GM23338 (cell line): ENCODE data around the gene KCNJ4. TPM values are rescaled to one million over a fixed set of nuclear protein-coding genes. Genes with fewer than 3 reads are reported as not detected.
A peak's percentile ranks its signal among the peaks of the same experiment; 100 is the strongest.

Experiments used
- ATAC-seq: fragments of 200-7000 bp; cut with Tn5 transposase; 3 replicates; pipeline ENCODE4 v1.9.1; 2020
- DNase-seq: peaks from one replicate; pipeline ENCODE4 v3.0.0-alpha.2; 2015; ENCODE audit warnings: low spot score
- H2AFZ ChIP-seq: fragments of 200-600 bp; sonication (generic); 2 replicates; pipeline ENCODE4 v1.8.0; 2016; ENCODE audit warnings: antibody characterized with exemption, mild to moderate bottlenecking, moderate library complexity
- H3F3A ChIP-seq: fragments of 200-600 bp; sonication (generic); replicated peaks from 2 replicates; pipeline ENCODE4 v1.8.0; 2017; ENCODE audit warnings: antibody characterized with exemption, mixed run types, low read depth
- H3K27ac ChIP-seq: fragments of 200-600 bp; sonication (generic); 2 replicates; pipeline ENCODE4 v1.6.1; 2016; ENCODE audit warnings: low read depth
- H3K27me3 ChIP-seq: fragments of 200-600 bp; sonication (generic); 2 replicates; pipeline ENCODE4 v1.8.0; 2016; ENCODE audit warnings: mild to moderate bottlenecking, mixed run types, moderate library complexity; ENCODE audit not compliant: insufficient read depth
- H3K36me3 ChIP-seq: fragments of 200-600 bp; sonication (generic); 2 replicates; pipeline ENCODE4 v1.8.0; 2016; ENCODE audit warnings: mild to moderate bottlenecking; ENCODE audit not compliant: insufficient read depth
- H3K4me1 ChIP-seq: fragments of 200-600 bp; sonication (generic); 2 replicates; pipeline ENCODE4 v1.8.0; 2016; ENCODE audit warnings: mild to moderate bottlenecking, moderate library complexity; ENCODE audit not compliant: insufficient read depth
- H3K4me2 ChIP-seq: fragments of 200-600 bp; sonication (generic); 2 replicates; pipeline ENCODE4 v1.7.1; 2017; ENCODE audit warnings: mixed run types
- H3K4me3 ChIP-seq: fragments of 200-600 bp; sonication (generic); 2 replicates; pipeline ENCODE4 v1.6.1; 2016; ENCODE audit warnings: mixed run types
- H3K79me2 ChIP-seq: fragments of 200-600 bp; sonication (generic); replicated peaks from 2 replicates; pipeline ENCODE4 v1.8.0; 2017; ENCODE audit warnings: mild to moderate bottlenecking; ENCODE audit not compliant: insufficient read depth
- H3K9me2 ChIP-seq: fragments of 200-600 bp; sonication (generic); 2 replicates; pipeline ENCODE4 v1.8.0; 2017; ENCODE audit not compliant: insufficient read depth
- H4K20me1 ChIP-seq: fragments of 200-600 bp; sonication (generic); replicated peaks from 2 replicates; pipeline ENCODE4 v1.8.0; 2017; ENCODE audit warnings: mild to moderate bottlenecking; ENCODE audit not compliant: insufficient read depth
- H3K27ac Mint-ChIP-seq: 2 replicates; pipeline ENCODE4 v1.8.0; 2020; ENCODE audit warnings: inconsistent platforms, mild to moderate bottlenecking, moderate library complexity, mixed read lengths
- H3K27me3 Mint-ChIP-seq: 3 replicates; pipeline ENCODE4 v1.8.0; 2022; ENCODE audit warnings: low read depth, mild to moderate bottlenecking, moderate library complexity, mixed read lengths, inconsistent platforms; ENCODE audit not compliant: insufficient read depth, poor library complexity
- H3K36me3 Mint-ChIP-seq: 3 replicates; pipeline ENCODE4 v1.8.0; 2021; ENCODE audit warnings: low read depth, mild to moderate bottlenecking, inconsistent platforms, moderate library complexity, mixed read lengths
- H3K4me1 Mint-ChIP-seq: 3 replicates; pipeline ENCODE4 v1.8.0; 2020; ENCODE audit warnings: mild to moderate bottlenecking, inconsistent platforms, mixed read lengths
- H3K4me3 Mint-ChIP-seq: 3 replicates; pipeline ENCODE4 v1.8.0; 2021; ENCODE audit warnings: moderate library complexity, mild to moderate bottlenecking, inconsistent platforms, mixed read lengths
- H3K9me3 Mint-ChIP-seq: 3 replicates; pipeline ENCODE4 v1.8.0; 2020; ENCODE audit warnings: moderate library complexity, mild to moderate bottlenecking, inconsistent platforms, mixed read lengths
- CREB1 ChIP-seq: fragments of 250-450 bp; sonication (Bioruptor Pico); IDR thresholded peaks from 2 replicates; pipeline ENCODE4 v1.5.0; 2020; ENCODE audit warnings: low read depth, mild to moderate bottlenecking, moderate library complexity
- CTCF ChIP-seq, 2 experiments: fragments of 200-600 bp in 1 of 2; sonication (generic) in 1 of 2; conservative IDR thresholded peaks; 2 replicates each; pipeline versions ENCODE4 v1.5.1 to v1.6.1; 2016 to 2017; ENCODE audit warnings: antibody characterized with exemption in 2 of 2, low read depth in 2 of 2, mild to moderate bottlenecking in 2 of 2, moderate library complexity in 1 of 2
- ETS1 ChIP-seq: IDR thresholded peaks from 2 replicates; pipeline ENCODE4 v1.6.1; 2016; ENCODE audit warnings: antibody characterized with exemption
- EZH2 ChIP-seq: fragments of 200-600 bp; sonication (generic); IDR thresholded peaks from one replicate; pipeline ENCODE4 v1.8.0; 2017; ENCODE audit warnings: antibody characterized with exemption, mild to moderate bottlenecking, low read depth; ENCODE audit not compliant: unreplicated experiment
- EZH2phosphoT487 ChIP-seq: fragments of 200-600 bp; sonication (generic); IDR thresholded peaks from one replicate; pipeline ENCODE4 v1.8.1; 2018; ENCODE audit warnings: antibody characterized with exemption; ENCODE audit not compliant: unreplicated experiment
- JUNB ChIP-seq: IDR thresholded peaks from one replicate; pipeline ENCODE4 v1.6.1; 2016; ENCODE audit warnings: antibody characterized with exemption; ENCODE audit not compliant: unreplicated experiment
- NANOG ChIP-seq: IDR thresholded peaks from 2 replicates; pipeline ENCODE4 v1.6.1; 2016; ENCODE audit warnings: antibody characterized with exemption, borderline replicate concordance
- POLR2AphosphoS5 ChIP-seq: IDR thresholded peaks from 2 replicates; pipeline ENCODE4 v1.6.1; 2016; ENCODE audit warnings: antibody characterized with exemption, low read depth
- ZNF114 ChIP-seq: fragments of 250-450 bp; sonication (Bioruptor Pico); IDR thresholded peaks from 2 replicates; pipeline ENCODE4 v1.5.0; 2020; ENCODE audit warnings: mild to moderate bottlenecking, moderate library complexity
- ZNF331 ChIP-seq: fragments of 250-450 bp; sonication (Bioruptor Pico); IDR thresholded peaks from 2 replicates; pipeline ENCODE4 v1.5.0; 2020; ENCODE audit warnings: low read depth, mild to moderate bottlenecking, moderate library complexity
- polyA plus RNA-seq: library from polyadenylated mRNA; unstranded; fragments of >200 nt; fragmentation: Nextera tagmentation; extraction: Ambion mirVana; gene quantifications from 2 replicates; pipeline ENCODE4 v1.2.1, GENCODE V29; 2016
- total RNA-seq: library from RNA; depleted of rRNA; stranded (reverse); fragments of >200 nt; shearing (Covaris generic); gene quantifications from 2 replicates; pipeline ENCODE4 v1.2.3, GENCODE V29; 2014
- TF ChIP-seq, protein P1 (sequence below): IDR thresholded peaks from one replicate; pipeline ENCODE4 v1.6.1; 2018; ENCODE audit warnings: antibody characterized with exemption; ENCODE audit not compliant: unreplicated experiment

KCNJ4 gene
- total and polyA plus RNA-seq, 2 experiments from 2014 or later, result 0.23 to 1.3 TPM

GRCh38 chr22:38426628-38427027 lies 28.4 kb downstream of the KCNJ4 start (continued):
- no peak for TF ChIP-seq CTCF (conservative IDR thresholded peaks at IDR 0.05; ENCODE audit: low read depth in 2 of 2)
- TF ChIP-seq EZH2phosphoT487, result no peak

- Histone ChIP-seq H3K36me3 (no peaks in the 10 kb centered on the region), H3K9me2 (no peaks in the 10 kb centered on the region), H3K4me2 (no peak overlapping the region), H3K79me2 (no peaks in the 10 kb centered on the region), H3K27me3 (no peaks in the 10 kb centered on the region), H3K4me1 (peaks cover 7% of the 10 kb centered on the region), H2AFZ (no peak overlapping the region), H4K20me1 (no peaks in the 10 kb centered on the region), H3K27ac (no peak overlapping the region), H3F3A (no peaks in the 10 kb centered on the region), H3K4me3 (no peak overlapping the region)
- Mint-ChIP-seq H3K27me3 (peaks cover 7% of the 10 kb centered on the region), H3K4me1 (peaks cover 23% of the 10 kb centered on the region), H3K9me3 (no peaks in the 10 kb centered on the region), H3K4me3 (no peak overlapping the region), H3K27ac (no peak overlapping the region), H3K36me3 (no peaks in the 10 kb centered on the region)
- ATAC-seq (no peak), DNase-seq (no peak)
- TF ChIP-seq EZH2, result no peak
- no peak for TF ChIP-seq JUNB
- TF ChIP-seq EZH2phosphoT487, result no peak
- no peak for TF ChIP-seq ETS1
These were observed 30.4 kb downstream of the KCNJ4 start for GRCh38 chr22:38424525-38425080.

GRCh38 chr22:38423512-38424503 lies 31.2 kb downstream of the KCNJ4 start:
- H3K27me3 ChIP-seq, result no peaks in the 10 kb centered on the region
- H3K36me3 ChIP-seq, result no peaks in the 10 kb centered on the region
- H3K4me1 Mint-ChIP-seq, result peaks cover 23% of the 10 kb centered on the region
- H3K27ac ChIP-seq, result no peak overlapping the region
- H3K27ac Mint-ChIP-seq, result no peak overlapping the region
- H3K79me2 ChIP-seq, result no peaks in the 10 kb centered on the region
- H3F3A ChIP-seq, result no peaks in the 10 kb centered on the region
- no peak overlapping the region for H3K4me3 Mint-ChIP-seq
- no peak overlapping the region for H3K4me2 ChIP-seq
- 0 out of 2 replicates have a peak overlapping the region, but pooled peaks have one; percentile 97 for H2AFZ ChIP-seq
- no peaks in the 10 kb centered on the region for H3K9me3 Mint-ChIP-seq
- H3K4me1 ChIP-seq, result peaks cover 7% of the 10 kb centered on the region
- no peak overlapping the region for H3K4me3 ChIP-seq
- ATAC-seq, result peak; percentile 12; the same call in 2 of the 3 replicates
- DNase-seq, result no peak
- H3K27me3 Mint-ChIP-seq, result peaks cover 7% of the 10 kb centered on the region
- H3K36me3 Mint-ChIP-seq, result no peaks in the 10 kb centered on the region
- no peaks in the 10 kb centered on the region for H3K9me2 ChIP-seq
- no peaks in the 10 kb centered on the region for H4K20me1 ChIP-seq
- no peak for TF ChIP-seq JUNB
- TF ChIP-seq CTCF (conservative IDR thresholded peaks at IDR 0.05; ENCODE audit: low read depth in 2 of 2), result no peak
- TF ChIP-seq EZH2phosphoT487, result no peak
- TF ChIP-seq POLR2AphosphoS5, result no peak
- TF ChIP-seq ZNF114 (CRISPR knock-in tag), result no peak
- no peak for TF ChIP-seq NANOG
- TF ChIP-seq EZH2, result no peak
- TF ChIP-seq, protein P1, sequence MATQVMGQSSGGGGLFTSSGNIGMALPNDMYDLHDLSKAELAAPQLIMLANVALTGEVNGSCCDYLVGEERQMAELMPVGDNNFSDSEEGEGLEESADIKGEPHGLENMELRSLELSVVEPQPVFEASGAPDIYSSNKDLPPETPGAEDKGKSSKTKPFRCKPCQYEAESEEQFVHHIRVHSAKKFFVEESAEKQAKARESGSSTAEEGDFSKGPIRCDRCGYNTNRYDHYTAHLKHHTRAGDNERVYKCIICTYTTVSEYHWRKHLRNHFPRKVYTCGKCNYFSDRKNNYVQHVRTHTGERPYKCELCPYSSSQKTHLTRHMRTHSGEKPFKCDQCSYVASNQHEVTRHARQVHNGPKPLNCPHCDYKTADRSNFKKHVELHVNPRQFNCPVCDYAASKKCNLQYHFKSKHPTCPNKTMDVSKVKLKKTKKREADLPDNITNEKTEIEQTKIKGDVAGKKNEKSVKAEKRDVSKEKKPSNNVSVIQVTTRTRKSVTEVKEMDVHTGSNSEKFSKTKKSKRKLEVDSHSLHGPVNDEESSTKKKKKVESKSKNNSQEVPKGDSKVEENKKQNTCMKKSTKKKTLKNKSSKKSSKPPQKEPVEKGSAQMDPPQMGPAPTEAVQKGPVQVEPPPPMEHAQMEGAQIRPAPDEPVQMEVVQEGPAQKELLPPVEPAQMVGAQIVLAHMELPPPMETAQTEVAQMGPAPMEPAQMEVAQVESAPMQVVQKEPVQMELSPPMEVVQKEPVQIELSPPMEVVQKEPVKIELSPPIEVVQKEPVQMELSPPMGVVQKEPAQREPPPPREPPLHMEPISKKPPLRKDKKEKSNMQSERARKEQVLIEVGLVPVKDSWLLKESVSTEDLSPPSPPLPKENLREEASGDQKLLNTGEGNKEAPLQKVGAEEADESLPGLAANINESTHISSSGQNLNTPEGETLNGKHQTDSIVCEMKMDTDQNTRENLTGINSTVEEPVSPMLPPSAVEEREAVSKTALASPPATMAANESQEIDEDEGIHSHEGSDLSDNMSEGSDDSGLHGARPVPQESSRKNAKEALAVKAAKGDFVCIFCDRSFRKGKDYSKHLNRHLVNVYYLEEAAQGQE, result no peak
- no peak for TF ChIP-seq ZNF331 (CRISPR knock-in tag)
- no peak for TF ChIP-seq CREB1 (CRISPR knock-in tag)
